Measurements from ENCODE around the gene DNAH7.
"Not testable (repeated sequence)": the region's sequence is repeated elsewhere in the genome, so short reads cannot be mapped to it uniquely, and the experiment has no call there.

DNAH7 gene

DNA sequence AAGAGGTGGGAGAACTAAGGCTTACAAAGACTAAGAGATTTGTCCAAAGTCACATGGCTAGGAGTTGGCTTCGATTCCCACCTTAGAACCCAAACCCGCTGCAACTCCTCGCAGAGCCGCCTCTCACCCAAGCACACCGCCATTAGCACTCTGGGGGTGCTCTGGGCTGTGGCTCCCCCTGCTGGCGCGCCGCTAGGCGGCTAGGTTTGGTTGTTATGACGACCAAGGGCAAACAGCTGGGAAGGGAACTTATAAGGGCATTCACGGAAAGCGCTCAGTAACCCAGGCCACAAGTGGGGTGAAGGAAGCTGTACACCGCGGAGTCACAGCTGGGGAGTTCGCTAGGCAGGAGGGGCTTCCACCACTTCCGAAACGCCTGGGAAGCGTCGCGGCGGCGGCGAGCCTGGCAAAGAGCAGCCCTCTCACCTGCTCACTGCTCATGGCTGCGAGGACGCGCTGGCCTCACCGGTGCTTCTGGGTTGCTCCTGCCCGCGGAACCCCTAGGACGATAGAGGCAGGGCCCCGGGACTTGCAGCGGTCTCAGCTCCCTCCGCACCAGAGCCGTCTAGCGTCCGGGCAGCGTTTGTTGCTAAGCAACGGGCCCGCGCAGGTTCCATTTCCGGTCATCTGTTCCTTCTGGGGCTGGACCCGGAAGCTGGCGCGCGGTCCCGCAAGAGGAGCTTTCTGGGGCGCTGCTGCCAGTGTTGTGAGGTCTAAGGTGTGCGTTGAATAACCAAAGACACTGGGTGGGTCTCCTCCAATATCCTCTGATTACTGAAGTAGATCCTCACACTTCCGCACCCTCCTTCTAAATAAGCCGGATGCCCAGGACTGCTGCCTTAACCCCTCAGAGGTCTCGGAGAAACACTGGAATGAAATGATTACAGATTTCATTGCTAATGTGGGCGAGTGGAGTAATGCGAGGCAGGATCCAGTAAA is at the start of gene DNAH7:
DNAH7 (minus strand) TSS at position 567 of the 939 bp plus-strand sequence; CDS start at position 441, 126 bp downstream.
- peak; percentile 83 for DNase-seq (ENCODE audit: low spot score)

DNA sequence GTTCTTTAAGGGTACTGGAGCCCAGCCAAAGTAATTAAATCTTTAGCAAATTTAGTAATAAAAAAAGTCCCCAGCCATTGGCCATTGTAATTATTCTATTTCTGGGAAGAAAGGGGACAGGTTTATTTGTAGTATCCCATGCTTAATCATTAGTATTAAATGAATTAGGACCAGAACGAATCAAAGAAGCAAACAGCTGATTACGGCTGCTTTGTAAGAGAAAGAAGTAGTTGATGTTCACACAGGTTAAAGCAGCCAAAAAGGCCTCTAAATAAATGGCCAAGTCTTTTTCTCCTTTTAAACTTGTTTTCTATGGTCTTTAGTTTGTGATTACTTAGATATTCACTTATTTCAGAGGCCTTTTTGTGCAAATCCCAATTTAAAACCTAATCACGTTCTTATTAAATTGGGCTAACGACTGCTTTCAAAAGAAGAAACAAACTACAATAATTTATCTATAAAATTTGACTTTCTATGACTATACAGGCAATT is 48.6 kb upstream of the DNAH7 start:
- no peak for DNase-seq (ENCODE audit: low spot score)

DNA sequence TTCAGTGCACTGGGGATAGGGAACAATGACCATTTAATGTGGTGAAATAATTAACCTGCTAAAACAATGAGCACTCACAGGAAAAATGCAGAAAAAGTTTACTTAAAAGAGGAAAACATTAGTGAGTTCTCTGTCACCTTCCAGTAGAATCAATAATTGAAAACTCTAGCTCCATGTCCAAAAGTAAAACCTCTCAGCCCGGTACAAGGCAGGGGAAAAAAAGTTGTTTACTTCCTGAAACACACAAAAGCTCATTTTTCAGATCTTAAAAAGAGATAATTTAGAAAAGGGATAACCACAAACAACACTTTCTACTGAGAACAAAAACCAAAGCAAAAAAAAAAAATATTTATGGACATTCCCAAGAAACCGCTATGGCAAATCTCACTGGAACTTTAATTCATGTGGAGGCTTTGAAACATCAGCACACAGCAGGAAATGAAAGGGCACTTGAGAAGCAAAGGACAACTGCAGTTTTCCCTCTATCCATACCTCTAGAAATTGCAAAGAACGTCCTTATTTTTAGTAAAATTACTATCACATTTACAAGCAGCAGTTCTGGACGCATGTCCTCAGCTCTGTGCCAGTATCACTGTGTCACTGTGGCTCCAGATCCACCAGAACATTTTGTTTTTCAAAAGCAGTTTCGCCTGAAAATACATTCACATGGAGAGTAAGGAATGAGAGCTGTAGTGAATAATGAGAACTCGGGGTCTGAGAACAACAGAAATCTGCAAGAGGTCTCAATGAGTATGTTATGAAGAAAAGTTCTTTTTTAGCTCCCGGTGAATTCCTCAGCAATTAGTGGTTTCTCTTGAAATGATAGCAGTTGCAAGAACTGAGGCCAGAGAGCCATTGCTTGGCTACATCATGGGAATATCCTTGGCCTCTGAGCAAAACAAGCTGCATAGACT is 44.7 kb upstream of the DNAH7 start:
- DNase-seq (ENCODE audit: low spot score), result no peak

DNA sequence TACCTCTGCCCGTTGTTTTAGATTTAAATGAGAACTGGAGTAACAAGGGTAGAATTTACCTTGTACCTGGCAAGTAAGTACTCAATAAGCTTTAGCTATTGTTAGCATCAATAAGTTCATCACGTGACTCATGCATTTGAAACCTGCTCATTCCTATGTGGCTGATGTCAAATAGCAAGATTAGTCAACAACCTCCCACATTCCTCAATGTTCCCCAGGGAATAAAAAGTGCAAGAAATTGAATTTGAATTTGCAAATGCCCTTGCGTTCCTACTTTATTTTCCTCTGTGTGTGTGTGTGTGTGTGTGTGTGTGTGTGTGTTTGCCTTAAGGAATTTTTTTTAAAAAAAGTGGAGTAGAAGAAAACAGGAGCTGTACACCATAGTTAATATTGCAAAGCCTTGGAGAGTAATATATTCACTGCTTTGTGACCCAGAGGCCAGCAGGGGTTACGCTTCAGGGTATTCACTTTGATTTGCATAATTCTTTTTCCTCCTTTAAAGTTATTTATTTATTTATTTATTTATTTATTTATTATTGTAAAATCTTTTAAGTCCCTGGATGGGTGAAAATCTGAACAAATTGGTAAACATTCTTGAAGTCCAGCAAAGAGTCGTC is 43.9 kb upstream of the DNAH7 start:
- DNase-seq (ENCODE audit: low spot score), result no peak

DNA sequence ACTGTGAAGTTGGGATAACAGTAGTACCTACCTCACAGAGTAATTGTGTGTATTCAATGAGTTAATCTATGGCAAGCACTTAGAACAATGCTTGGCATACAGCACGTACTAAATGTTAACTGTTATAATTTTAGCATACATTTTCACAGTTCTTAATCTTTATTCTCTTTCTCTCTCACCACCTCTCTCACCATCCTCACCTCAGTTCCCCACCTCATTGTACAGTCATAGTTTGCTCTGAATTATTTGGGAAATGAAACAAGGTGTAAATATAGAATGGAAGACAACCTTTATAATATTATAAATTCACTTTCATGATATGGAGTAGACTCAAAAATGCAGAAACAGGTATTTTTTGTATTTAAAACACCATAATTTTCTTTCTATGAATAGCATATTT is 40.0 kb upstream of the DNAH7 start:
- no peak for DNase-seq (ENCODE audit: low spot score)

DNA sequence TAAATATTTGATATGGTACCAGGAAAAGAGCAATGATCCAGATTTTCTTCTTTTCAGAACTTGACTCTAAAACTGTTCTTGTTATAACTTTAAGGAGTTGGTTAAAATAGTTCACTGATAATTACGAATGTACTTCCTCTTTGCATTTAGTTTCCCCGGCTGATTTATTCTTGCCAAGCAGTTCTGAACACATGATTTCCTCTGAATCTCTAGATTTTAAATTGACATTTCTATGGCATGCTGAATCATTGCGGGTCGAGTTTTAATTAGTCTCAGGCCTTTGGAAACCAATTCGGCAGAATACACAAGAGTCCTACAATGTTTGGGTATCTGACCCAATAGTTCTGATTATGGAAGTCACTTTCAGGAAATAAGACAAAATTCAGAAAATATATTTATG is 37.3 kb upstream of the DNAH7 start:
- no peak for DNase-seq (ENCODE audit: low spot score)

DNA sequence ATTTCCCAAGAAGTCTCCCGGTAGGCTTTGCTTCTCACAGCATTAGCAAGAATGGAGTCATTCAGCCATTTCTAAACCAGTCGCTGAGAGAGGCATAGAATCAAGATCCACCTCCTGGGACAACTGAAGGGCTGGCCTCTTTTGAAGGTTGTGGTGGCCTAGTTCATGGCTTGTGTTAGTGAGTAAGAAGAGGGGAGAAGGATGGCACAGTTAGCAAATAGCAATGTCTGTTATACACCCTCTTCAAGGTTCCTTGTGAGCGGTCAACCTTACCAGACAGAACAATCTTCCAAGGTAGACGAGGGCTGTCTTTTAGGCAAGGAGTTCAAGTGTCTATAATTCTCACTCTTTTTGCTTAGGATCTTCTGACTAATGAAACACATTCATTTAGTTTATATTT is 35.4 kb upstream of the DNAH7 start:
- DNase-seq (ENCODE audit: low spot score), result no peak

DNA sequence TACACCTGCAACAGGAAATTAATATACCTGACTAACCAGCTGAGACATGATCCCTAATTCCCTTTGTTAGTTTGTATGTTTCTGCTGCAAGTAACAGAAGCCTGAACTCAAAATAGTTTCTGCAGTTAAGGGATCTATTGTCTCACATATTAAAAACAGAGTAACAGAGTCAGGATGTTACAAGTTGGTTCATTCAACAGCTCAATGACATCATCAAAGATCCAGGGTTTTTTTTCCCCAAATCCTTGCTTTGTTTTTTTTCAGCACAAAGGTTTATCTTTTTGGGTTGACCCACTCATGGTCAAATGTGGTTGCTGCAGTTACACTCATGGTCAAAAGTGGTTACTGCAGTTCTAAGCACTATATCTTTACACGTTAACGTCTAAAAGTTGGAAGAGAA is 35.0 kb upstream of the DNAH7 start:
- no peak for DNase-seq (ENCODE audit: low spot score)

DNA sequence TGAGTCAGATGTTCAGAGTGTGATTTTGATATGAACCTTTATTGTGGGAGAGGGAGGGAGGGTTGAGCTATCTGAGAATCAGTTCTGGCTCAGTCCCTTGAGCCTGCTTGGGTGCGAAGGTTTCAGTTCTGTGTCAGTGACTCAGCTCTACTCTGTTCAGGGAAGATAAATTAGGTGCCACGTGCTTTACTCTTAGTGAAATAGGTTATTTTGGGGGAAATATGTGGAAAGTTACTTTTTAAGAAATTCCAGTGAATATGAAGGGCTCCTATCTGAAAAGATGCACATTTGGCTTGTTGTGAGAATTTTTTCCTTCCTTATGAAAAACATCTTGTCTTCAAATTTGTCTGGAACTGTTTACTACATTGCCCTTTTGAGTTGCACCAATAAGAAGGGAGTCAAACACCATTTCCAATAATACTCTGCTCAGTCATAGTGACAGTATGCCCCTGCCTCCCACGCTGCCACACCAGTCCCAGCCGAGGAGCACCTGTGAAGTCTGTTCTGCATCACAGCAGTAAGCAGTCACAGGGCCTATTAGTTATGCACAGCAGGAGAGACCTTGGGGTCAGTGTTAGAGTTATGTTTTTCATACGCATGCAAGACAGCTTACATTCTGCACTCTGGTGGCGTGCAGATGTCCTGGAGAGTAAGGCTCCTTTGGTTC is 32.8 kb upstream of the DNAH7 start:
- no peak for DNase-seq (ENCODE audit: low spot score)

DNA sequence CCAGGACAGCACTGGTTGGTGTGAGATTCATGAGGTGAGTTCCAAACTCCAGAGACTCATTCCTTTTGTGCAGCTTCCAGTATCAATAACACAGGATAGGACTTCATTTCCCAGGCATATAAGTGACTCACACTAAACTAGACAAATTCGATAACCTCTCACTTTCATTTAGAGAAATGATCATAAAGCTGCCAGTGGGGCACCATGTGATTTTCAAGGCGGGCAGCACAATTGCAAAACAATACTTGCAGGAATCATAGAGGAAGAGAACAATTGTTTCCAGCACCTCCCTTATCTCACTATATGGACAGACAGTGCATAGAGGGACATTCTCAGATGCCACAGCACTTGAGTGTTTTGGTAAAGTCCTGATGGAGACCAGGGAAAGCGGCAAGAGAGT is 31.3 kb upstream of the DNAH7 start:
- DNase-seq (ENCODE audit: low spot score), result no peak

DNA sequence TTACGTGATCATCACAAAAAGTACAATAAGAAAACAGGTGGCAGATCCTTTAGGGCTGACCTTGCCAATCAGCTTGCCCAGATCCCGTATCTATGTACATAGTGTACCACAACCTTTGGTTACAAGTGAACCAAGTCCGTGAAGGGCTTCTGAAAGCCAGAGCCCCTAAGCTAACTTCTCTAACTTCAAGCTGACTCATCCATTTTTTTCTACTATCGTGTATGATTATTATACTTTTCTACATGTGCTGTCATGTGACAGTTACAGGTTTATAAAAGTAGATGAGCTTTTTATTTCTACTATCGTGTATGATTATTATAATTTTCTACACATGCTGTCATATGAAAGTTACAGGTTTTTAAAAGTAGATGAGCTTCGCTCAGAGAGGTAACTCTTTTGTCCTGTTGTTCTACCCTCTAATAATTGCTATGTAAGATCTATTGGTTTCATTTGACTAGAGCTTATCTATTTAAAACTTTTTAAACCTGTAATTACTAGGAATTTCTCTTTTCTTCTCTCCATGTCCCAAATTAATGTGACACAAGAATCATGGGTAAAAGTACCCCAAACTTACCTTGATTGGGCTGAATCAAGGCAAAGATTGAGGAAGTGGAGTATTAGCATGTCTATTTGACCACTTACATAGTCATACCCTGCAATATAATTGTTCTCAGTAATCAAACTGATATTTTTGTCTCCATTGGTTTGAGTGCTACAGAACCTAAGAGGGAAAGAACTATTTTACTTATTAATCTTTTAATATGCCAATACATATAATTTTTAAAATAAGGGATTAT is 29.4 kb upstream of the DNAH7 start:
- DNase-seq (ENCODE audit: low spot score), result no peak

DNA sequence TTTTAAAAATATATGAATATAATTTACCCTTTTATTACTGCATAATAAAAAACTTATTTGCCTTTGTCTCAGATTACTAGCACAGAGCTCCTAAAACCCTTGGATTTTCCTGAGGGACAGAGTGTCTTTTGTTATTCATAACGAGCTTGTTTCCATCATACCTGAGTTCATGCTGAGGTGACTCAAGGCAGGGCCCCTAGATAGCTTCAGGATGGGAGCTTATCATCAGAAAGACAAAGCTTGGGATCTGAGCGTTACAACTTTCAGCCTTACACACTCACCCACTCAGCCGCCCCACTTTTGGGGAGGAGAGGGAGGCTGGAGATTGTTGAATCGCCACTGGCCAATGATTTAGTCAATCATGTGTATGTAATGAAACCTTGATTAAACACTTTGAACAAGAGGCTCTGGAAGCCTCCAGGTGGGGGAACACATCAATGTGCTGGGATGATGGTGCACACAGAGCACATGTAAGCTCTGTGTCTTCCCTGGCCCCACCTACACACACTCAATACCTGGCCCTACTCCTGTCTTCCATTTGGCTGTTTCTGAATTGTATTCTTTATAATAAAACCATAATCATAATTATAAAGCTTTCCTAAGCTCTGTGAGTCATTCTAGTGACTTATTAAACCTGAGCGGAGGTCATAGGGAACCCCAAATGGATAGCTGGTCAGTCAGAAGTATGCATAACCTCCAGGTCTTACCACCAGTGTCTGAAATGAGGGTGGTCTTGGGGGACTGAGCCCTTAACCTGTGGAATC is 28.5 kb upstream of the DNAH7 start:
- no peak for DNase-seq (ENCODE audit: low spot score)

DNA sequence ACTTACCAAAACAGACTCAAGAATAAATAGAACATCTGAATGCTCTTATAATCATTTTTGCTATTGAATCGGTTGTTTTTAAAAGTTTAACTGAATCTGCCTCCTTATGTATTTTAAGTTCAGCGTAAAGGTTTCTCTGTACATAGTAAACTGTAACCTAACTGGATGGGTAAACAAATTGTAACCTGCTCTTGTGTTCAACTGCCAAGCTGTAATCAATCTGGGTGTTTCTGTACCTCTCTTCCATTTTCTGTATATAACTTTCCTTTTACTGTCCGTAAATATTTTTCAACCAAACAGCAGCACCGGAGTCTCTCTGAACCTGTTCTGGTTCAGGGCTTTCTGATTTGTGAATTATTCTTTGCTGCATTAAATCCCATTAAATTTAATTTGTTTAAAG is 27.6 kb upstream of the DNAH7 start:
- DNase-seq (ENCODE audit: low spot score), result no peak

DNA sequence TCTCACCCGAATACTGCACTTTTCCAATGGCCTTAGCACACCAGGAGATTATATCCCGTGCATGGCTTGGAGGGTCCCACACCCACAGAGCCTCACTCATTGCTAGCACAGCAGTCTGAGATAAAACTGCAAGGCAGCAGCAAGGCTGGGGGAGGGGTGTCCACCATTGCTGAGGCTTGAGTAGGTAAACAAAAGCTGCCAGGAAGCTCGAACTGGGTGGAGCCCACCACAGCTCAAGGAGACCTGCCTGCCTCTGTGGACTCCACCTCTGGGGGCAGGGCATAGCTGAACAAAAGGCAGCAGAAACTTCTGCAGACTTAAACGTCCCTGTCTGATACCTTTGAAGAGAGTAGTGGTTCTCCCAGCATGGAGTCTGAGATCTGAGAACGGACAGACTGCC is 20.8 kb upstream of the DNAH7 start:
- not testable (repeated sequence) for DNase-seq (ENCODE audit: low spot score)

DNA sequence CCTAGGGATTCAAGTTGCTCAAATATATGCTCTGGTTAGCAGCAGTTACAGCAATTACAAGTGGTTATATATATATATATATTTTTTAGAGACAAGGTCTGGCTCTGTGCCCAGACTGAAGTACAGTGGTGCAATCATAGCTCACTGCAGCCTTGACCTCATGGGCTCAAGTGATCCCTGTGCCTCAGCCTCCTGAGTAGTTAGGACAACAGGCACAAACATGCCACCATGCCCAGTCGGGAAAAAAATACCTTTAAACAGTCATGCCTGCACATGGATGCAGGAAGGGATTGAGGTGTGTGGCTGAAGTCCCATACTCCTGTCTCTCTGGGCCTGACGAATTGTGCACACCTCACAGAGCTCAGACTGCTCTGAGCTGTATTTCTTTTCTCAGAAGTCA is 19.6 kb upstream of the DNAH7 start:
- no peak for DNase-seq (ENCODE audit: low spot score)

DNA sequence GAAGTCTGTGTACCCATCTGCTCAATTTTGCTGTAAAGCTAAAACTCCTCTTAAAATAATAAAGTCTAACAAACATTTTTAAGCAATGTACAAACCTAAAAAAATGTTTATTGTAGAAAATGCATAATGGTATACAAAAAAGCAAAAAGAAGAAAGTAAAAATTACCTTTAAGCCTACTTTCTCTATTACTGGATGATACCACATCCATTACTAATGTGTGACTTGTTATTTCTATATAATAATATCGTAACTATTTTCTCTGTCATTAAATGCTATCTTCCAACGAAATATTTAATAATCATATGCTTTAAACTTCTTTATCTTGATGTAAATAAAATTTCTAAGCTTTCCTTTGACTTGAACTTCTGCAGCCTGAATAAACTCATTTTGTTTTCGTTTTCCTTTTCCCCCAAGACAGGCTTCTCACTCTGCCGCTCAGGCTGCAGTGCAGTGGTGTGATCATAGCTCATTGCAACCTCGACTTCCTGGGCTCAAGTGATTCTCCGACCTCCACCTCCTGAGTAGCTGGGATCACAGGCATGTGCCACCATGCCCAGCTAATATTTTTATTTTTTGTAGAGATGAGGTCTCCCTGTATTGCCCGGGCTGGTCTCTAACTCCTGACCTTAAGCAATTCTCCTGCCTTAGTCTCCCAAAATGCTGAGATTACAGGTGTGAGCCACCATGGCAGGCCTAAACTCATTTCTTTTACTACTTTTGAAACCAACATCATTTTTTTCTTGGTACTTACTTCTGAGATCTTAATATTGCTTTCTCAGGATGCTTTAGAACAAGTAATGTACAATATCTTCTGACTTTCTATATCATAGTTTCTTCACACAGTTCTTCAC is 18.1 kb upstream of the DNAH7 start:
- DNase-seq (ENCODE audit: low spot score), result no peak

DNA sequence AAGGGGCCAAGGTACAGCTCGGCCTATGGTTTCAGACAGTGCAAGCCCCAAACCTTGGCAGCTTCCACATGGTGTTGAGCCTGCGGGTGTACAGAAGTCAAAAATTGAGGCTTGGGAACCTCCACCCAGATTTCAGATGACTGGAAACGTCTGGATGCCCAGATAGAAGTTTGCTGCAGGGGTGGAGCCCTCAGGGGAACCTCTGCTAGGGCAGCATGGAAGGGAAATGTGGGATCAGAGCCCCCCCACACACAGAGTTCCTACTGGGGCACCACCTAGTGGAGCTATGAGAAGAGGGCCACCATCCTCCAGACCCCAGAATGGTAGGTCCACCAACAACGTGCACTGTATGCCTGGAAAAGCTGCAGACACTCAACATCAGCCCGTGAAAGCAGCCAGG is 15.0 kb upstream of the DNAH7 start:
- no peak for DNase-seq (ENCODE audit: low spot score)

DNA sequence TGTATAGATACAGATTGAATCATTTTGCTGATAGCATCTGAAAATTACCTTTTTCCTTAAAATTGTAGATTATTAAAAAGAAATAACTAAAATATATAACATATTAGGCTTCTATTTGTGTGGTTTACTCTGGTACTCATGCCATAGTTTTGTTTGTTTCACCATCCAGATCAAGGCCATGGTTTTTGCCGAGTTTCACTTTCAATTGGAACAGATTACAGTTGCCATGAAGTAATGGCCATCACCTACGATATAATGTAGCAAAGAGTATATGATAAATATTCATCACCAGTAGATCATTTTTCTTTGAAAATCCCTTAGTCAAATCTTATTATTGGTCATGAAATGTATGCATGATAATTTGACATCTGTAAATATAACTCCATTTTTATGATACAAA is 11.9 kb upstream of the DNAH7 start:
- DNase-seq (ENCODE audit: low spot score), result no peak

DNA sequence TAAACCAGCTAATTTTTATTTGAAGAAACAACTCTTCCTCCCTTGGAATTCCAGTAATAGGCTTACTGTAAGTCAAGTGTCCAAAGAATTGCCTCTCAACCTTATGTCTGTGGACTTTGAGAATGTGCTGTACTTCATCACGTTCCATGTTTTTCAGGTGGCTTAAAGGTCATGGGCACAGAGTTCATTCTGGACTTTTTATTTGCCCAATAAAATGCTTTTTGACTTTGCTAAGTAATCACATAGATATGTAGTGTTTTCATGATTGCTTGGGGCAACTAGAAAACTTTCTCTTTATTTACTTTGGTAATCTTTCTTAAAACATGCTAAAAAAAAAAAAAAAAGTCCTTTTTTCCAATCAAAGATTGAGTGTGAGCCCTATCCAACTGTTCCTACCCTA is 10.4 kb upstream of the DNAH7 start:
- DNase-seq (ENCODE audit: low spot score), result no peak
